Measurements from ENCODE around the gene ERG28. TPM values are rescaled to one million over a fixed set of nuclear protein-coding genes. Genes with fewer than 3 reads are reported as not detected.

Gene ERG28
- polyA plus RNA-seq, 1 of the 3 experiments (the other 2 are of a cell fraction) = 14.8 TPM

GRCh38 chr14:75658957-75659356 is 1.7 kb downstream of the ERG28 start:
- ChIA-PET POLR2A (no interaction called here), CTCF (interaction anchor here (1.4 to 11.4 kb wide), 2 partner anchors 12 to 83 kb away, joined by 3 to 439 read pairs; partner anchors contain the start of gene FLVCR2)
- H3K9me3 ChIP-seq = no peaks in the 10 kb centered on the region
- H3K4me1 ChIP-seq (ENCODE audit: control insufficient read depth in 1 of 2, insufficient read depth in 2 of 2, low read depth in 1 of 2, low read length in 1 of 2) = peaks cover 0 to 6% of the 10 kb centered on the region in 2 experiments; a peak in 2 of 4 replicates
- no peak for DNase-seq
- H3K4me2 ChIP-seq = no peak overlapping the region
- H3K79me2 ChIP-seq (ENCODE audit: insufficient read depth) = peaks cover 25% of the 10 kb centered on the region
- peaks cover 0 to 31% of the 10 kb centered on the region in 2 experiments for H3K36me3 ChIP-seq (replicated peaks in 1 of 2; ENCODE audit: control insufficient read depth in 1 of 2, insufficient read depth in 2 of 2, low read length in 1 of 2)
- H2AFZ ChIP-seq (ENCODE audit: low read depth) = no peak overlapping the region
- H3K9me2 ChIP-seq = no peaks in the 10 kb centered on the region
- TF ChIP-seq ZBTB33 (IDR thresholded peaks at IDR 0.05; ENCODE audit: borderline replicate concordance, low read depth) (no peak), MAX (IDR thresholded peaks at IDR 0.05; ENCODE audit: low read depth) (no peak), GATA2 (CRISPR knock-in tag; IDR thresholded peaks at IDR 0.05) (no peak), RCOR1 (IDR thresholded peaks at IDR 0.05; ENCODE audit: low read length) (no peak), NFIC (IDR thresholded peaks at IDR 0.05; ENCODE audit: borderline replicate concordance) (no peak), NRF1 (IDR thresholded peaks at IDR 0.05; ENCODE audit: low read depth, low read length) (no peak)
- H3K27ac ChIP-seq (ENCODE audit: low read depth in 2 of 2, low read length in 1 of 2) = no peak overlapping the region
- no peaks in the 10 kb centered on the region for H4K20me1 ChIP-seq (ENCODE audit: insufficient read depth)
- no peaks in the 10 kb centered on the region for H3F3A ChIP-seq (replicated peaks; ENCODE audit: insufficient read depth)
- H3K9ac ChIP-seq = no peak overlapping the region
- no peak overlapping the region for H3K4me3 ChIP-seq (ENCODE audit: low read depth in 2 of 2, low read length in 1 of 2)
- no peaks in the 10 kb centered on the region for H3K27me3 ChIP-seq (ENCODE audit: insufficient read depth)
- 96% methylated on average over 2 of the region's 2 CpGs for WGBS (ENCODE audit: low lambda C conversion rate)

GRCh38 chr14:75657331-75657730 is 3.3 kb downstream of the ERG28 start:
- TF ChIP-seq MAX (IDR thresholded peaks at IDR 0.05; ENCODE audit: low read depth) (no peak), IRF3 (IDR thresholded peaks at IDR 0.05; ENCODE audit: low read depth, low read length) (no peak), SIN3A (IDR thresholded peaks at IDR 0.05; ENCODE audit: borderline replicate concordance, low read depth, low read length) (no peak), ELF1 (IDR thresholded peaks at IDR 0.05) (no peak), NFIC (IDR thresholded peaks at IDR 0.05; ENCODE audit: borderline replicate concordance) (no peak), MXI1 (IDR thresholded peaks at IDR 0.05; ENCODE audit: low read depth, low read length) (no peak), ZBTB33 (IDR thresholded peaks at IDR 0.05; ENCODE audit: borderline replicate concordance, low read depth) (no peak), CHD2 (IDR thresholded peaks at IDR 0.05; ENCODE audit: low read length, partially characterized antibody) (no peak), USF1 (IDR thresholded peaks at IDR 0.05; ENCODE audit: borderline replicate concordance, low read depth) (no peak)
- 78% methylated on average over 4 of the region's 4 CpGs for WGBS (ENCODE audit: low lambda C conversion rate)
- Histone ChIP-seq H3K79me2 (ENCODE audit: insufficient read depth) (peaks cover 14% of the 10 kb centered on the region), H3K36me3 (replicated peaks in 1 of 2; ENCODE audit: control insufficient read depth in 1 of 2, insufficient read depth in 2 of 2, low read length in 1 of 2) (peaks cover 5 to 26% of the 10 kb centered on the region in 2 experiments), H2AFZ (ENCODE audit: low read depth) (no peak overlapping the region), H3F3A (replicated peaks; ENCODE audit: insufficient read depth) (no peaks in the 10 kb centered on the region), H3K9me3 (no peaks in the 10 kb centered on the region), H3K4me3 (ENCODE audit: low read depth in 2 of 2, low read length in 1 of 2) (no peak overlapping the region), H3K9ac (no peak overlapping the region), H3K4me2 (no peak overlapping the region), H3K27me3 (ENCODE audit: insufficient read depth) (no peaks in the 10 kb centered on the region), H3K4me1 (ENCODE audit: control insufficient read depth in 1 of 2, insufficient read depth in 2 of 2, low read depth in 1 of 2, low read length in 1 of 2) (peaks cover 0 to 6% of the 10 kb centered on the region in 2 experiments; a peak in 2 of 4 replicates), H4K20me1 (ENCODE audit: insufficient read depth) (no peaks in the 10 kb centered on the region), H3K9me2 (no peaks in the 10 kb centered on the region), H3K27ac (ENCODE audit: low read depth in 2 of 2, low read length in 1 of 2) (no peak overlapping the region)
- ChIA-PET CTCF (interaction anchor here (1.0 to 11.4 kb wide), 7 partner anchors 8 to 324 kb away, joined by 3 to 439 read pairs (median 7); partner anchors contain the start of gene FLVCR2), POLR2A (no interaction called here)
- no peak for DNase-seq

Data from SK-N-SH (cell line).